Renal cortical epithelial cell (primary cell): Measurements from ENCODE around the gene DYNLRB2. TPM values are rescaled to one million over a fixed set of nuclear protein-coding genes. Genes with fewer than 3 reads are reported as not detected.

Source experiments
- DNase-seq: peaks from one replicate; pipeline ENCODE4 v3.0.0-alpha.2; 2011; ENCODE audit warnings: low read depth
- total RNA-seq: library from RNA; depleted of rRNA; stranded (reverse); fragments of >200 nt; gene quantifications from 2 replicates; pipeline ENCODE4 v1.2.3, GENCODE V29; 2014

The DYNLRB2 gene
- total RNA-seq, result 7.2 TPM in 1 of 2 replicates, not detected in the other

- peak; percentile 87 for DNase-seq
These were observed at the start of gene DYNLRB2 for GRCh38 chr16:80540516-80541305. Gene DYNLRB2 (plus strand): TSS chr16:80540993. CDS start chr16:80541077, 84 bp downstream.

- DNase-seq, result no peak
These were observed 40.5 kb upstream of the DYNLRB2 start for GRCh38 chr16:80500116-80500859.

DNA sequence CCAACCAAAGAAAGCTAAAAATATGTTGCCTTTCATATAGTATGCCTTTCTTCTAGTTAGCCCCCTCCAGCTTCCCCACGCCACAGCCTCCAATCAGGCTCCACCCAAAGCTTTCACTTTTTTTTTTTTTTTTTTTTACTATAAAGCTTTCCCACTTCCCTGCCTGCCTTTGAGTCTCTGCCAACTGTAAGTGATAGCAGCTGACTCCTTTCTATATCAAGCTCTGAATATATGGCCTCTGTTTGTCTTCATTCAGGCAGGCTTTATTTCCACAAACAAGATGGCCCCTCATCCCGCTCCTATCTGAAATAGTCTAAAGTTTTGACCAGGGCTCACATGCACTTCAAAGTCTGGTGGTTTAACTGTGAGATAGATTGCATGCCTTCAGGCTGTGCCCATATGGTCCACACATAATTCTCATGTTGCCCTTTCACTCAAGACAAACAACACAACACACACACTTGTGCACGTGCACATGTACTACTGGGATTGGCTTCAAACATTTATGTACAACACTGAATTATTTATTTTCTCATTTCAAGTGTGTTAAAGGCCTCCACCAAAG, 39.8 kb upstream of the DYNLRB2 start:
- no peak for DNase-seq

GRCh38 chr16:80503107-80503506, 37.7 kb upstream of the DYNLRB2 start:
- no peak for DNase-seq

- DNase-seq, result no peak
These were observed 33.3 kb upstream of the DYNLRB2 start for GRCh38 chr16:80507538-80507937.

DNA sequence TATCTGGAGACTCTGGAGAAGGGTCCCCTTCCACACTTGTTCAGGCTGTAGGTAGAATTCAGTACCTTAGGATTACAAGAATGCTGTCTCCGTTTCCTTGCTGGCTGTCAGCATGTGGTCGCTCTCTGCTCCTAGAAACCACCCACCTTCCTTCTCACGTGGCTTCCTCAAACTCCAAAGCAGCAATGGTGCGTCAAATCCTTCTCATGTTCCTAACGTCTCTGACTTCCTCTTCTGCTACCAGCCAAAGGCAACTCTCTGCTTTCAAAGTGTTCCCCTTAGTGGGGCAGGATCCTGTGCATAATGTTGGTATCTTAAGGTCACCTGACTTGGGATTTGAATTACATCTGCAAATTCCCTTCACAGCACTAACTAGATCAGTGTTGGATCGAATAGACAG, 30.9 kb upstream of the DYNLRB2 start:
- DNase-seq, result no peak

GRCh38 chr16:80511824-80512592, 28.8 kb upstream of the DYNLRB2 start:
- DNase-seq, result no peak

DNA sequence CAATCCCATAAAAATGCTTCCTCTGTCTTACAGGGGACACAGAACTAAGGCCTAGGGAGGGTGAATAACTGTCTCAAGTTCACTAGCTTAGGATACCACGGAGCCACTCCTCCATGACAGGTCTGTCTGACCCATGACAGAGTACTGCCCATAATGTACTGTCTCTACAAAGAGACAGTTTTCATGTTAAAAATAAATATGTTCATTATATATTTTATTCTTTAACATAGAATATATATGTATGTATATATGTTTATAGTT, 28.3 kb upstream of the DYNLRB2 start:
- DNase-seq, result no peak

- DNase-seq, result no peak
These were observed 25.4 kb upstream of the DYNLRB2 start for GRCh38 chr16:80515374-80515773.

GRCh38 chr16:80517846-80518245, 22.9 kb upstream of the DYNLRB2 start:
- no peak for DNase-seq

DNA sequence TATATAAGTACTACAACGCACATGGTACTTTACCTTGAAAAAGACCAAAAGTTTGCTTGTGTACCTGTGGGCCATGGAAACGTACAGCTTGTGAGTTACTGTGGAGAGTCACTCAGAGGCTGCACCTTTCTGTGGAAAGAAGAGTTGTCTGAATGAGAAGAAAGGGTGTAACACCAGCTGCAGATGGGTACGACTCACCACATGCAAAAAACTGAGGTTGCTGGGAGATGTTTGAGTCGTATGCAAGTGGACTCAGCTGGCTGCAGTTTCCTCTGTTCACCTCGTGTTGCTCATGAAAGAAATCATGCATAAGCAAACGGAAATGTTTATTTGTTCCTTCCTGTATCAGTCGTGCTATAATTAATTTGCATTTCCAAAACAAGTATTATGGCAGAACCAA, 22.4 kb upstream of the DYNLRB2 start:
- peak; percentile 32 for DNase-seq

- no peak for DNase-seq
These were observed 21.6 kb upstream of the DYNLRB2 start for GRCh38 chr16:80519189-80519588.

DNA sequence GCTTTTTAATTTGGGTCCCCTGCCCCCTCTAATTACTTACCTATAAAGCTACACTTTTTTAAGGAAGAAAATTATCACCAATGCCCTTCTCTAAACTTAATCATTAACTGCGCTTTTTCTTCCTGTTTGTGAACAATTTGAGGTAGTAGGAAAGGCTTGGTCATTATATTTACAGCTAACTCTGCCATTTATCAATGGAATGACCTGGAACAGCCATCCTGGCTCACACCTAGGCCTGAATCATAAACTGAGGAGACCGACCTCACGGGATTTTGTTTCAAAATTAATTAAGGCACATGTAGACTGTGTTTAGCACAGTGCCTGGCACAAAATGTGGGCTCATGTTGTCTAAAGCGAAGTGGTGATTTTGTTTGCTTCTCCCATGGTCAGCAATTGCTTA, 15.4 kb upstream of the DYNLRB2 start:
- DNase-seq, result peak; percentile 32

DNA sequence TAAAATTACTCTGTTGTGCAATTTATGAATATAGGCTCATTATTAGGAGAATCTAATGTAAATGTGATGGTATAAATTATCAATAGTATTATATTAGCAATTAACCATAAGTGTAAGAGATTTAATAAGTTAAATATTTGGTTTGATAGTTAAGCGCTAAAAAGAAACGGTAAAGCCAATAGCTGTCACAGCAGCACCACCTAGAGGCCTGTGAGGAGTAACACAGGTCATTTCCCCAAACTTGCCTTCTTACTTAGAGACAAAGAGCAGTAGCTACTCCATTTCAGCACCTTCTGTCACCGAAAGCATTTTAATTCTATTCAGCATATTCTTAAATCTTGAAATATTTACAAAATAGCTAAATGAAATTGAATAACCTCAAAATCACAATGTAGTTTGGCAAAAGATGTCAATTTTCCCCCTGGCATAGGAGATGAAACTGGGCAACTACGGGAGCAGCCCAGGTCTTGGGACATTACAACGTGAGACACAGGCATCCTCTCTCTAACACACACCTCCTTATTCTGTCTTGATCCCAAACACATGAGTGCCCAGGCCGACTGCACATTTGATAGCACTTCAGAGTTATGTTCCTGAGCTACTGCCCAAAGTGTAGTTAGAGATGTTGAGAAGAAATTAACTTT, 14.3 kb upstream of the DYNLRB2 start:
- DNase-seq, result peak; percentile 60

- peak; percentile 18 for DNase-seq
These were observed 13.5 kb upstream of the DYNLRB2 start for GRCh38 chr16:80527297-80527696.

DNA sequence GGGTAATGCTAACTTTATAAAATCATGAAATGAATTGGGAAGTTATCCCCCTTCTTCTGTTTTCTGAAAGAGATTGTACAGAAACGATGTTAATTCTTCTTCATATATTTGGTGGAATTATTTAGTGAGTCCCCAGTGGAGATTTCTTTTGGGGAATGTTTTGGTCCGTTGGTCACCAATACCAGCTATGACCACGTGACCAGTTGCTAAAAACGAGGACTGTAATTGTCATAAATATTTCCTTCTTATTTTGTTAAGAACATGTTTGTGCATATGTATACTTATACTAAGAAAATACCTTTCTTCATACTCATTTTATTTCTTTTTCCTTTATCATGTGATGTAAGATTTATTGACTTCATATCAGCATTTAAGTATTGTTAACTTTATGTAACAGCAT, 10.3 kb upstream of the DYNLRB2 start:
- DNase-seq, result no peak

DNA sequence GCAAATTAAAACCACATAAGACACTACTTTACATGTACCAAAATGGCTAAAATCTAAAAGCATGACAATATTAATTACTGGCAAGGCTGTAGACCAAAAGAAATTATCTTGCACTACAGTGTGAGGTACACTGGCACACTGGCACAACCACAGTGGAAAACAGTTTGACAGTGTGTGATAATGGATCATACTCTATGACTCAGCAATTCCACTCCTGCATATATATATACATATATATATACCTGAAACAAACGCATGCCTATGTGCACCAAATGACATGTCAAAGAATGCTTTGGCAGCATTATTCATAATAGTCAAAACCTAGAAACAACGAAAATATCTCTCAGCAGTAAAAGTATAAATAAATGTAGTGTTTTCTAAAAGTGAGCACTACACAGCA, 4.6 kb upstream of the DYNLRB2 start:
- no peak for DNase-seq

GRCh38 chr16:80541306-80541694, 507 bp downstream of the DYNLRB2 start:
- DNase-seq, result no peak

DNA sequence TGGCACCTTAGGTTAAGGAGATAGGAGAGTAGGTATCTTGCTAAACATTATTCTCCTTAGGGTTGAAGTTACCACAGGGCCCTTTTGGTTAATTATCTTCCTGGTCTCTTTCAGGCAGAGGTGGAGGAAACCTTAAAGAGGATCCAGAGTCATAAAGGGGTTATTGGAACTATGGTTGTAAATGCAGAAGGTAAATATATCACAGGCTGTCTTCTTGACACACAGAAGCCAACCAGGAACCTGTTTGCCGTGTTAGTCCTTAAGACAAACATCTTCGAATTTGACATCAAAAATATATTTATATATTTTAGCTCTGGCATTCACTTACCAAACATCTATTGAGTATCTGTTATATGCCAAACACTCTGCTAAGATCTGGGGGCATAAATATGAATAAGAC, 2.4 kb downstream of the DYNLRB2 start:
- DNase-seq, result no peak

GRCh38 chr16:80544326-80544725, 3.5 kb downstream of the DYNLRB2 start:
- DNase-seq, result no peak

DNA sequence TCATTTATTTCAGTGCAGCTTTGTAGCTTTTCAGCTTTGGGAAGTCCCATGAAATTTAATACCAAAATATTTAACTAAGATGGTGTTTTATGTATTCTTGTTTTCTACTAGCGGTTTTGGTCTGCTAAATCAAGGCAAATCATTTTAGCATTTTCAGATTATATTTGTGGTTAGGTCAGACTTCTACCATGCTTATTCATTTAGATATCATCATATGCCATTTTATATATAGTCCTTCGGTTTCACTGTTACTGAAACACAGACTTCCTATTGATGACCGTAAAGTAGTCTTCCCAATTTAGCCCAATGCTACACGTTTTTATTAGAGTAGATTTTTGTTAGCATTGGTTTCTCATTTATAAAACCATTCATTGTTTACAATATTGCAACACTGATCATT, 5.5 kb downstream of the DYNLRB2 start:
- DNase-seq, result no peak

DNA sequence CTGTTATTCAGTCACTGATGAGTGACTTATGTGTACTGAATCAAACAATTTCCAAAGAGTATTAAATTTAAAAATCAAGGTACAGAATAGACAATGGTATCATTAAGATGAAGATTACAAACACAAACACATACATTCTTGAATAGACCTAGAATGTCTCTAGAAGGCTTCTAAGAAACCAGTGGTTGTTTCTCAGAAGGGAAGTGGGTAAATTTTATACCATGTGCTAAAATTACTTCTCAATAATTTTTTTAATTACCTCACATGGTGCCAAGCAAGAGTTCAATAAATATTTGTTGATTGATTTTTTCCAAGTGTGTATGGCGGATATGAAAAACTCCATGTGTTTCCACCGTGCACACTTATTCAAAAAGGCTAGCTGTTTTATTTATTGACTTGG, 6.4 kb downstream of the DYNLRB2 start:
- no peak for DNase-seq
